Stimulated activated CD4-positive, alpha-beta T cell treated with anti-CD3 and anti-CD28 coated beads, Interleukin-12 subunit alpha, Interleukin-12 subunit beta, amount 100 ng/mL, for 48 hours (primary cell): ENCODE measurements around the gene CENPP.

ENCODE experiments used
- DNase-seq, 3 donors: peaks; one replicate each; pipeline ENCODE4 v3.0.0-alpha.2; 2020; ENCODE audit warnings: low read depth in 2 of 3, low spot score in 1 of 3

Gene CENPP

GRCh38 chr9:92633614-92634278, 308.0 kb downstream of the CENPP start:
- no peak for DNase-seq

GRCh38 chr9:92634712-92635605, 309.2 kb downstream of the CENPP start:
- peak; percentile 45 to 55 (median 46) for DNase-seq

DNA sequence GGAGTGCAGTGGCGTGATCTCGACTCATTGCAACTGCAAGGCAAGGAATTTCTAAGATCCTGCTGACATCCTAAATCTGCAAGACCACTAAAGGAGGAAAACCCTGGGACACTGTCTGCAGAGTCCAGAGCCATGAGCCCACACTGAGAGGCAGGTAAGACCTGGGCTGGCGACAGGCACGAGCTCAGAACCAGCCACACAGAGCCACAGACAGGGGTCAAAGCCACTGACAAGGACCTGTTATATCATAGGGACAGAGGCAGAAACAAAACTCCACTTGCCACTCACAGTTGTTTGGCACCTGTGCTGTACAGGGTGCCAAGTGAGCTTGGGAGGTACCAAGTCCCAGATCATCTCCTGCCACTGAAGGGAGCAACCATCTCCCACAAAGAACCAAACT, 310.0 kb downstream of the CENPP start:
- no peak for DNase-seq

- DNase-seq: no peak
Observed at GRCh38 chr9:92636627-92637026, 310.9 kb downstream of the CENPP start.

DNA sequence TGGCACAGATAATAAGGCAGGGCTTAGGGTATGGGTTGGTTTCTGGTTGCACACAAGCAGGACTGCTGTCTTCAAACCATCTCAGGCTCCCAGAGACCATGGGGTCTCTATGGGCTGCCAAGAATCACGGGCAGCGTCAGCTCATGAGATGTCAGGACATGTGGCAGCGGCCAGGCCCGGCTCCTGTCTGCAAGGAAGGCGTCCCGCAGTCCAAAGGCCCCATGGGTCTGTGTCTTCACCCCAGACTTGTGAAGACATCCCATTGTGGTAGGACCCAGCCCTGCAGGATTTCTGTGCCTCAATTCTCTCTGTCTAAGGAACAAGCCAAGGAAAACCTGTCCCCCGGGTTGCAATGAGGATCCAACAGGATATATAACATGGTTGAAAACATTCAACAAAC, 311.6 kb downstream of the CENPP start:
- no peak for DNase-seq

- DNase-seq: no peak
Observed at GRCh38 chr9:92637886-92638620, 312.3 kb downstream of the CENPP start.

DNA sequence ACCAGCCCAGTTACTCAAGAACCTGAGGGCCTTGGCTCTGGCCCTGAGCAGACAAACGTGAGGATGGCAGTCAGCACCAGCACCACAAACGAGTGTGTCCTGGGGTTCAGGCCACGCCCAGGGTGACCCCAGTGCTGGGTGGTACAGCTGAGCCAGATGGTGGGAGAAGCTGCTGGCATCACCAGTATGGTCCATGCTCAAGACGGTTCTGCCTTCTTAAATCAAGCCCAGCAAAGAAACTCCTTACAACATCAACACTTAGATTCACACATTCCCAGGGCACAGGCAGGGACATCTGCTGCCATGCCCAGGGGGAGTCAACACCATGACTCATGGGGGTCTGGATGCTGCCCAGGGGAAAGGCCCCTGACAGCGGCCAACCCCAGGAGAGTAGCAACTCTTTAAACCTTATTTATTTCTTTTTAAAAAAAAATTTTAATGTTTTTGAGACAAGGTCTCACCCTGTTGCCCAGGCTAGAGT, 312.9 kb downstream of the CENPP start:
- DNase-seq: no peak

GRCh38 chr9:92639124-92639523, 313.4 kb downstream of the CENPP start:
- no peak for DNase-seq

DNA sequence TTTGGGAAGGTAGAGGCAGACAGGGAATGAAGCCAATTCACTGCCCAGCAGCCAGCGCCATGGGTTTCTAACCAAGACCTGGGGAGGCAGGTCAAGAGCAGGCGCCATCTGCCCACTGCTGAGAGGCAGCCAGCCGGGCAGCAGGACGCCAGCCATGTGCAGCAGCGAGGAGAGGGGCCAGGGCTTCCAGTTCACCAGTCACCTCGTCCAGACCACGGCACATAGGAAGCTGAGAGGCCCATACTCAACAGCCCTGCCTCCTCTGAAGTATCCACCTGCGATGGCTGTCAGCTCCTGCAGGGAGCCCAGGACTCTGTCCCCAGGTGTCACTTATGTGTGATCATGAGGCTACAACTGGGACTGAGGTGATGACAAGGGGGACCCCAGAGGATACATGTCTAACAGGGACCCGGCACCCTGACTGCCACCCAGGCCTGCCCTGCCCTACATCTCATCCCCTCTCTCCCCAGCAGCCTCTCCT, 314.1 kb downstream of the CENPP start:
- no peak for DNase-seq

- DNase-seq: no peak
Observed at GRCh38 chr9:92640398-92641091, 314.8 kb downstream of the CENPP start.

GRCh38 chr9:92641092-92641809, 315.5 kb downstream of the CENPP start:
- DNase-seq: no peak

GRCh38 chr9:92642041-92642451, 316.3 kb downstream of the CENPP start:
- DNase-seq: no peak

DNA sequence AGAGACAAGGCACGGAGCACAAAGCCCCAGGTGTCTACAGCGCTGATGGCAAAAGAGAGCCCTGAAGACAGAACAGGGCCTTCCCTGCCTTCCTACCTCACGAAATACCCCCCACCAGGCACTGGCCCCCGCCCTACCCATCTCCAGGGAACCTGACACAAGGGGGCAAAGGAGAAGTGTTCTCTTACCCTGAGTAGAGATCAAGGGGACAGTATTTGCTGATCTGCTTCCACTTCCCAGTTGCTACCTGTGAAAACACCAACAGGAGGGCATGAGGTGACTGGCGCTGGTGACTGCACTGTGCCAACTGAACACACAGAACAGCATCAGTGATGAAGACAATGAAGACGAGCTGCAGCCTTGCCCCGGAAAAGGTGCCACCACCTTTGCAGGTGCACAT, 316.8 kb downstream of the CENPP start:
- DNase-seq: no peak

- DNase-seq: no peak
Observed at GRCh38 chr9:92644278-92644677, 318.5 kb downstream of the CENPP start.

- no peak for DNase-seq
Observed at GRCh38 chr9:92645041-92645440, 319.3 kb downstream of the CENPP start.

DNA sequence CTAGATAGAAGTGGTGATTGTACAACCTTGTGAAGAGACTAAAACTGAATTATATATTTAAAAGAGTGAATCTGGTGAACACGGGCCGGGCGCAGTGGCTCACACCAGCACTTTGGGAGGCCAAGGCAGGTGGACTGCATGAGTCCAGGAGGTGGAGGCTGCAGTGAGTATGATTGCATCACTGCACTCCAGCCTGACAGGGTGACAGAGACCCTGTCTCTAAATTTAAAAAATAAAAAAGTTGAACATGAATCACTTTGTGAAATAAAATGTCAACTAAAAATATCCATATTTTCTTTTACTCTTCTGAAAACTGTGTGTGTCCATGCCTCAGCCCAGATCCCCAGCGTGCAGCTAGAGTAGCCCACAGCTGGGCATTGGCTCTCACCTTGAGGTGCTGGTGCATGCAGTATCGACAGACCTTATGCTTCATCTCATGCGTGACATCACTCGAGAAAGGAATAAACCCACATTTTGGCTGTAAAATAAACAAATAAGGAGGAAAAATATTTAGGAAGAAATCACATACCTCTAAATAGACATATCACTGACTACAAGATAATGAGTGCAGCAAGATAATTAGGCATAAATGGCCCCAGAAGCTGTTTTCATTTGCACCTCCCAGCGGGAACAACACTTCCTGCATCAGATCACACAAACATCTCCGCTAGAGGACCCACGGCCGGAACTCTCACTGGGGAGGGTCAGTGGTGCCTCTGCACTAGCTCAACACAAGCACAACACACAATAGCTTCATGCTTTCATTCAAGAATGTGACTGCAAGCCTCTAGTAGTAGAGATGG, 322.1 kb downstream of the CENPP start:
- DNase-seq: no peak

- no peak for DNase-seq
Observed at GRCh38 chr9:92648474-92648971, 322.8 kb downstream of the CENPP start.

DNA sequence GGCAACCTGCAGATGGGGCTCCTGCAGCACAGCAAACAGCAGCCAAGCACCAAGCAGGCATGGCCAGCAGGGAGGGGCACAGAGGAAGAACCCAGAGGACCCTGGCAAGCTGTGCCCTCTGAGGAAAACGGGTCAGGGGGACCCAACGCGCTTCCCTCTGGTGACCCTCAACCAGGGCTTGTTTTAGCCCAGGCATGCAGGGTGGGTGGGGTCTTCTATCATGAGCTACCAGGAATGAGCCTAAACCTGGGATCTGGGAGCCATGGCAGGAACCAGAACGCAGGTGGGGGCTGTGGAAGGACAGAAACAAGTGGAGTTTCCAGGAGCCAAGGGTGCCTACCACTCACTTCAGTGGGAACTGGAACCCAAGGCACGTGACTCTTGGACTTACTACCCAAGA, 323.3 kb downstream of the CENPP start:
- no peak for DNase-seq

DNA sequence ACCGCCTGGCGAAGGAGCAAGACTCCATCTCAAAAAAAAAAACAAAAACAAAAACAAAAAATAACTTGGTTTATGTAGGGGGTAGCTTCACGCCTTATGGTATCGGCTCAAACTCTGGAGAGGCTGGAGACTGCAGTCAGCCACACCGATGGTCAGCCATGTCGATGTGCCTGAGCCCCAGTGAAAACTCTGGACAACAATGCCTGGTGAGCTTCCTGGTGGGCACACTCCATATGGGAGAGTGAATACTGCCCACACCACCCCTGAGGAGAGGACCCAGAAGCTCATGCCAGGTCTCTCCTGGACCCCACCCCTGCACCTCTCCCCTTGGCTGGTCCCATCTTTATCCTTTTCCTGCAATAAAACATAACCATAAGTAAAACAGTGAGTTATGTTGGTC, 324.5 kb downstream of the CENPP start:
- no peak for DNase-seq
